Activated CD4-positive, CD25-positive, alpha-beta regulatory T cell (primary cell): ENCODE measurements around the gene PRSS57.
A peak's percentile ranks its signal among the peaks of the same experiment; 100 is the strongest.
"Not testable (repeated sequence)": the region's sequence is repeated elsewhere in the genome, so short reads cannot be mapped to it uniquely, and the experiment has no call there.

Source experiments
- DNase-seq, 4 experiments: peaks; one replicate each; lab custom pipeline; 2025; lab: John Stamatoyannopoulos, UW

Gene PRSS57

DNA sequence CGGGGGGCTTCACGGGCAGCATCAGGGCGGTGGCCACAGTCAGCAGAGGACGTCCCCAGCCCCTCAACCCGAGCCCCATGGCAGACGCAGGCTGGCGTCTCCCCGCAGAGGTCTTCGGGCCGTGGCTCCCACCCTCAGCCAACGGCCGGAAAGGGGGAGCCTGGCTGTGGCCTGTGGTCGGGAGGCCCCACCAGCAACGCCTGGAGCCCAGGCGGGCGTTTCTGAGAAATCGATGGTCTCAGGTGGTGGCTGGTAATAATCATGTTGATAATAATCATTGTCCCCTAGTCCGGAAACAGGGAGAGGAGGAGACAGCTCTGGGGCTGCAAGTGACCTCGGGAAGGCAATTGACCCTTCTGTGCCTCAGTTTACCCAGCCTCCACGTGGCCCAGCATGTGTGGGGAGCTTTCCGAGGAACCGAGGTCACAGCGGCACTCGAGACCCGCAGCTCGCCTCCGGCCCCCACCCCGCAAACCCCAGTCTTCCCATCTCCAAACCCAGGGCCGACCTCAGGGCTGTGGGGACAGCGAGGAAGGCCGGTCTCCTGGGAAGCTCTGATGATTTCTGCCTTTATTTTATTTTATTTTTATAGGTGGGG is at the start of gene PRSS57:
Gene PRSS57, minus strand, starts transcription at position 101 of the 598 bp plus-strand sequence. Its CDS starts 22 bp downstream, at position 79.
- DNase-seq: no peak

GRCh38 chr19:743168-743687 is 48.0 kb upstream of the PRSS57 start:
- no peak for DNase-seq

- DNase-seq: no peak
Measured at GRCh38 chr19:742540-743075, 47.4 kb upstream of the PRSS57 start.

DNA sequence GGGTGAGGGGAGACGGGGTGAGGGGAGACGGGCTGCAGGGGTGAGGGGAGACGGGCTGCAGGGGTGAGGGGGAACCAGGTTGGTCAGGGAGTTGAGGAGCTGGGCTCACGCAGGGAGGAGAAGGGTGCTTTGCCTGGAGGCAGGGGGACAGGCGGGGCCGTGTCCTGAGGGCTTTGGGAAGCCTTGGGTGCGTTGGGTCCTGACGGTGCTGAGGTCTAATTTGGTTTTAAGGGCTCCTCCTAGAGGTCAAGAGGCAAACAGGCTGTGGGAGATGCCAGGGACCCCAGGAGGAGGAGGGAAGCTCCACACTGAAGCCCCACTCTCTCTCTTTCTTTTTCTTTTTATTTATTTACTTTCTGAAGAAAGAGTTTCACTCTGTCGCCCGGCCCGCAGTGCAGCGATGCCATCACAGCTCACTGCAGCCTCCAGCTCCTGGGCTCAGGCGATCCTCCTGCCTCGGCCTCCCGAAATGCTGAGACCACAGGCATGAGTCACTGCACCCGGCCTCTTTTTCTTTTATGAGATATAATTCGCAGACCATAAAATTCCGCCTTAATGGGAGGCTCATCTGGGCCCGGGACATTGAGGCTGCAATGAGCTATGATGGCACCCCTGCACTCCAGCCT is 46.4 kb upstream of the PRSS57 start:
- DNase-seq: no peak

- not testable (repeated sequence) for DNase-seq
Measured at GRCh38 chr19:740816-741505, 45.7 kb upstream of the PRSS57 start.

DNA sequence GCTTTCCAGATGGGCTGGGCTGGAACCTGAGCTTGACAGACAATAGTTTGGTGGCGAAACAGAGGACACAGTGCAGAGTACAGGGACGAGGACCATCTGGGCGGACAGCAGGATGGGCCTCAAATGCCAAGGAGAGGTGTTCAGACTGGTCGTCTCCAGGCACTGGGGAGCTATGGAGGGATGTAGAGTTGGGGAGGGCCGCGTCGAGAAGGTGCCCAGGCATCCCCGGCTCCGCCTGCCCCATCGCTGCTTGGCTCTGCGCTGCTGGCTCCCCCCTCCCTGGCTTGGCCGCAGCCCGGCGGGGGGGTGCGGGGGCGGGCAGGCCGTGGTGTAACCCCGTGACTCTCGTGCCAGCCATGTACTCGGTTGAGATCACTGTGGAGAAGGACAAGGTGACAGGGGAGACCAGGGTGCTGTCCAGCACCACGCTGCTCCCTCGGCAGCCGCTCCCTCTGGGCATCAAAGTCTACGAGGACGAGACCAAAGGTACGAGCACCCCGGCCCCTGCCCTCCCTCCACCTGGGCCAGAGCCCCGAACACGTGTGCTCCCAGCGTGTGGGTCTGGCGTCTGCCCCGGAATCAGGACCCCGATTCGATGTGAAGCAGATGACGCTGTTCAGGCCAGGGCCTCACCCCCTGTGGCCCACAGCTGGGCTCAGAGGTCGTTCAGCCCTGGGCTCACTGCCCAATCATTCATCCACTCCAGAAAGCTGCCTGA is 44.9 kb upstream of the PRSS57 start:
- no peak for DNase-seq

GRCh38 chr19:738509-739128 is 43.4 kb upstream of the PRSS57 start:
- no peak for DNase-seq

- peak; percentile 12 to 33 (median 23) for DNase-seq
Measured at GRCh38 chr19:737591-738093, 42.4 kb upstream of the PRSS57 start.

- no peak for DNase-seq
Measured at GRCh38 chr19:736125-736524, 40.9 kb upstream of the PRSS57 start.

DNA sequence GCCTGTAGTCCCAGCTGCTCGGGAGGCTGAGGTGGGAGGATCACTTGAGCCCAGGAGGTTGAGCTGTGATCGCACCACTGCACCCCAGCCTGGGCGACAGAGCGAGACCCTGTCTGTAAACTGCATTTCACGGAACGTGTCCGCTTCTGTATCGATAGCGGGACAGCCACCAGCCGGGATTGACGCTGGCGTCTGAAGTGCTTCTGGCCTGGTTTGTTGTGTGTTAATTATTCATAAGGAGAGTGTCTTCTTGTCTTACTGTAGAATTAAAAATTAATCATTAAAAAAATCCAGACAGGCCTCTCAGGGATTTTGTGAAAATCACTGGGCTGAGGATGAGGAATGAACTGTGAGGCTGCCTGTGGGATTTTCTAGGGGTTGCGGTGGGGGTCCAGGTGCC is 39.5 kb upstream of the PRSS57 start:
- no peak for DNase-seq

GRCh38 chr19:732148-733069 is 37.2 kb upstream of the PRSS57 start:
- DNase-seq: no peak

DNA sequence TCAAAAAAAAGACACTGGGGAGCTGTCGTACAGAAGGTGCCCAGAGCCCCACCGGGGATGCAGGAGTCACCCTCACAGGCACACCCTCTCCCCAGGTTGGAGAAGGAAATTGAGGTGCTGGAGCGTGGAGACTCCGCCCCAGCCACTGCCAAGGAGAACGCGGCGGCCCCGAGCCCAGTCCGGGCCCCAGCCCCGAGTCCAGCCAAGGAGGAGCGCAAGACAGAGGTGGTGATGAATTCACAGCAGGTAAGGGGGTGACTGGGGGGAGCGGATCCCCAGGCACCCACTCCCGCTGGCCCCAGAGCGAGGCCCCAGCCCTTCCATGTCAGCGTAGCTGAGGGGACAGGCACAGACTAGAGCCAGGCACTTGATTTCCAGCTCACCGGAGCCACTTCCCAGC is 35.7 kb upstream of the PRSS57 start:
- DNase-seq: no peak

- DNase-seq: no peak
Measured at GRCh38 chr19:729965-730668, 34.9 kb upstream of the PRSS57 start.

- DNase-seq: not testable (repeated sequence)
Measured at GRCh38 chr19:729564-729963, 34.3 kb upstream of the PRSS57 start.

- no peak for DNase-seq
Measured at GRCh38 chr19:728011-728410, 32.8 kb upstream of the PRSS57 start.

DNA sequence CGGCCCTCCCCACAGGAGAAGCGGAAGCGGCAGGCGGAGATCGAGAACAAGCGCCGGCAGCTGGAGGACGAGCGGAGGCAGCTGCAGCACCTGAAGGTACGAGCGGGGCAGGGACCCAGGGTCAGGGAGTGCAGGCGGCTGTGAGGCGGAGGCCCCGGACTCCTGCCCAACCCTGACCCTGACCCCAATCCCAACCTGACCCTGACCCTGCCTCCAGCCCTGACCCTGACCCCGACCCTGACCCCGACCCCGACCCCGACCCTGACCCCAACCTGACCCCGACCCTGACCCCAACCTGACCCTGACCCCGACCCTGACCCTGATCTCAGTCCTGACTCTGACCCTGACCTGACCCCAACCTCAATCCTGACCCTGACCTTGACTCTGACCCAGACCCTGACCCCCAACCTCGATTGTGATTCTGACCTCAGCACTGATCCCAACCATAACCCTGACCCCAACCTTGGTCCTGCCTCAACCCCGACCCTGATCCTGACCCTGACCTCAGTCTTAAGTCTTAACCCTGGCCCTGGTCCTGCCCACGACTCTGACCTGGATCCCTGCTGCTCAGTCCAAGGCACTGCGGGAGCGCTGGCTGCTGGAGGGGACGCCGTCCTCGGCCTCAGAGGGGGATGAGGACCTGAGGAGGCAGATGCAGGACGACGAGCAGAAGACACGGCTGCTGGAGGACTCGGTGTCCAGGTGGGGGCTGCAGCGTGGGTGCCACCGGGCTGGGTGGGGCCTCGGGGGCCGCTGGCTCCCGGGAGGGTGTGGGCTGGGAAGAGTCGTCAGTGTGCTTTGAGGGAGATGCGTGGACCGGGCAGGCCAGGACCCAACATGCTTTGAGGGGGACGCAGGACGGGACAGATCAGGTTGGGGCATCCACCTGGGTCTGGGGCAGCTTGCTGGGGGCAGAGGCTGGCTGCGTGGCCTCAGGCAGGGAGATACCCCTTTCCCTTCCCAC is 32.0 kb upstream of the PRSS57 start:
- no peak for DNase-seq

DNA sequence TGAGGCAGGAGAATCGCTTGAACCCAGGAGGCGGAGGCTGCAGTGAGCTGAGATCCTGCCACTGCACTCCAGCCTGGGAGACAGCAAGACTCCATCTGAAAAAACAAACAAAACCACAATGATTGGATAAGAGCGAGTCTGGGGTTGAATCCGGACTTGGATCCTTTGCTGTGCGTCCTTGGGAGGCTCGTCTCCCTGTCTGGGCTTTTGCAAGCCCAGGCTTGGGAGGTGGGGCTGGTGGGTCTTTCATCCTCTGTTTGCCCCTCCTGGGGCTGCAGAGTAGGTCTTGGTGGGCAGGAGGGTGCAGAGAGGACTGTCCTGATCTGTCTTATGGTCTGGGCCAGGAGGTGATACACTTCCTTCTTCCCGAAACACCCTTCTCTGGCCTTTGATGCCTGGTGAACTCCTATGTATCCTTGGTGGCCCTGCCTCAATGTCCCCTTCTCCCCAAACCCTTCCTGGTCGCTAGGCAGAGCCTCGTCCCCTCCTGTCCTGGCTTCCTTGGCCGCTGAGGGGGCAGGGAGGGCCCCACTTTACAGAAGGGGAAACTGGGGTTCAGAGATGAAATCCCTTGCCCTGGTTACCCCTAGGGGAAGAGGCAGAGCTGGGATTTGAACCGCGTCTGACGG is 30.3 kb upstream of the PRSS57 start:
- no peak for DNase-seq

GRCh38 chr19:723714-724113 is 28.5 kb upstream of the PRSS57 start:
- no peak for DNase-seq
